GM19023 (cell line): ENCODE results near the gene NOTO.

ENCODE experiments used
- ATAC-seq: cut with Tn5 transposase; IDR thresholded peaks from one replicate; pipeline ENCODE4 v1.9.1; 2021; ENCODE audit warnings: mild to moderate bottlenecking, moderate library complexity; ENCODE audit not compliant: unreplicated experiment

Gene NOTO

DNA sequence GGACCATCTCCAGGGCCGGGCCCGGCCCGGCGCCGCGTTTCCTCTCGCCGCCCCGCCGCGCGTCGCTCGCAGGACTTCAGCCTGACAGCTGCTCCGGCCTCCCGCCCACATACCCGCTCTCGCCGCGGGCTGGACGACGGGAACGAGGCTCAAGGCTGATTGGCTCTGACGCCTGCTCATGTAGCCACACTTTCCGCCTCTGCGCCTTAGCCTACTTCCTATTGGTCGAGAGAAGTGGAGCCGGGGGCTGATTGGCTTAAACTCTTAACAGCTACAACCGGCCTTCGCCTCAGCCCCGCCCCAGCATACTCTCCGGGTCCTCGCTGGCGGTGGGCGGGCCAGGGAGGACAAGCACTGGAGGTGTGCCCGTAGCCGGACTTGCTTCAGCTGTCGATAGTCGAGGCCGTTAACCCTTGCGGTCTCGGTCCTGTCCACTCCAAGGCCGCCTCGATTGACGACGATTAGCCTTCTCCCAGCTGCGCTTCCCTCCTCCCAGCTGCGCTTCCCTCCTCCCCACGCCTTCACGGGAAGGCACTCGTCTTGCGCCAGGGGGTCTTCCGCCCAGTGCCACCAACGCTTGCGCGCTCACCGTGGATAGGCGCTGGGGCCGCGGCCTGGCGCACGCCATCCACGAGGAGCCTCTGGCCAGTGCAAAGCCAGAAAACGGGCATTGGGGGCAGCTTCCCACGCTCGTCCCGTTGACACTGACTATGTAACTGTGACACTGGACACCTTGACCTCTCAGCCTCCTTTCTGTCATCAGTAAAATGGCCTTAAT, 31.0 kb downstream of the NOTO start, which contains the start of gene PRADC1:
Gene PRADC1 (minus strand): TSS at position 86 of the 778 bp plus-strand sequence. CDS start 79 bp downstream, at position 7.
- peak; percentile 90 for ATAC-seq

DNA sequence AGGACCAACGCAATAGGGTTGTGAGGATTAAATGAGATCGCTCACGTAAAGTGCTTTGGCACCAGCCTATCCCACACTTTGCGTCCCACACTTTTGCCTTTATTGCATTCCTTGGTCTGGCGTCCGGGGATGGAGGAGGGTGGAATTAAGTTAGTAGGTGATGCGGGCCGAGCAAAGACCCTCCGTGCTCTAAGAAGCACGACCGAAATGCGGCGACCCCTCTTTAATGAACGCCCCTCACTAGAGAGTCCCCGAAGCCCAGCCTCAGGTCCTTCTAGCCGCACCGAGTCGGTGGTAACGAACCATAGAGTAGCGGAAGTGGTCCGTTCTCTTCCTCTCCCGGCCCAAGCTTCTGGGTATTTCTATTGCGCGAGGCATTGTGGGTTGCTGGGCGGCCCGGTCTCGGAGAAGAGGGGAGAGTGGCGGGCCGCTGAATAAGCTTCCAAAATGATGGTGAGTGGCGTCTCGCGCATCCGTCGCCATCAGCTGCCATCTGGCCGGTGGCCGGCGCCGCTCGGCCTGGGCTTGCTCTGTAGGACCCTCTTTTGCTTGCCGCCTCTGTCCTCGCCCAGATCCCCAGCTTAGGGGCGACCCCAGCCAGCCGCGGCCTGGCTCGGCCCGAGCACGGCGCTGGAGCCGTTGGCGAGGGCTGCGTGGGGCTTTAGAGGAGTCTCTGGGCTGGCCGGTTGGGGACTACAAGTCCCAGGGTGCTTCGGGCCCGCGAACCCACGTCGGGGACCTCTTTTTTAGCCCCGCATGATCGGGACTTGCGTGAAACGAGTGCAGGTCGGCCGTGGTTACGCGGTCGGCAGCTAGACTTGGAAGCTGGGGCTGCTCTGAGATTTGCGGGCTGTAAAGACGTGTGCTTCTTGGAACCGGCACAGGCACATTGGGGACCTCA, 31.8 kb downstream of the NOTO start, which contains the start of gene CCT7:
Gene CCT7 (plus strand): TSS at position 377 of the 901 bp plus-strand sequence. CDS start 71 bp downstream, at position 448.
- ATAC-seq: peak; percentile 65

DNA sequence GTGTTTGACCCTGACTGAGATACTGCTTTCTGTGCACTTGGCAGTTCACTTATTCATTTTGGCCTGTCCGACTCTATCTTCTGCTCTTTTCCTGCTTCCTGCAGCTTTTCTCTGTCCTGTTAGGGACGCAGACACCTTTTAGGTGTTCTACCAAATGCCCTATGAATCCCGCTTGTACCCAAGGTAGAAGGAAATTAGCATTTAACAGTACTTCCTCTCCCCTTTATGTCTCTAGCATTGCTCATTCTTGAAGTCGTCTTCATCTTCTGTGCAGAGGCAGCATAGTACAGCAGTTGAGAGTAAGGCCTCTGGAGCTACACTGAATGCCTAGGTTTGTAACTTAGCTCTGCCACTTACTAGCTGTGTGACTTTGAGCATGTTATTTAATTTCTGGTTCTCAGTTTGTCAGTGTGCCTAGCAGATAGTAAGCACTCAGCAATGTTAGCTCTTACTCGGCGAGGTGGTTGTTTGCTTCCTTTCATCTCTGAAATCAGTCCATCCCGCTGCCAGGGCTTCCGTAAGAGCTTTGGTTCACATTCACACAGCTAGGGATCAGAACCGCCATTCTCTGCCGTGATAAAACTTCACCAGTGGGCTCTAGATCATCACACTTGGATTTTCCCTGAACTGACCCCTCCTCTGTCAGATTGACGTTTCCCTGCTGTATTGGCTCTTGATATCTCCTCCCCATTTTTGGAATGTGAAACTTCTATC, 33.1 kb downstream of the NOTO start:
- no peak for ATAC-seq

DNA sequence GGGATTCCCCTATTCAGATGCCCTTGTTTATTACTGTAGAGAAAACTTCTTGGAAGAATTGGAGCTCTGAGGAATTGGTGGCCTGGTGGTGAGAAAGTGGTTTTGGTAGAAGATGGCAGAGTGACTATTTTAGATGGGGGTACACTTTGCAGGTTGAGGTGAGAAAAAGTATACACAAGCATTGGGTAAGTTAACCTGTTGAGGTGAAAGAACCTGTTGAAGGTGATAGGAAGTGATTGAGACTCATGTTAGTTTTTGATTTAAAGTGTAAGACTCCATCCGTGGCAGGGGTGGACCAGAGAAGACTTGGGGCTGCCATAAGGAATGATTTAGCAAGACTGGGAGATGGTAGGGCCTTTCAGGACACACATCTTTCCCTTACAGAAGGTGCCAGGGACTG, 34.8 kb downstream of the NOTO start:
- ATAC-seq: no peak

DNA sequence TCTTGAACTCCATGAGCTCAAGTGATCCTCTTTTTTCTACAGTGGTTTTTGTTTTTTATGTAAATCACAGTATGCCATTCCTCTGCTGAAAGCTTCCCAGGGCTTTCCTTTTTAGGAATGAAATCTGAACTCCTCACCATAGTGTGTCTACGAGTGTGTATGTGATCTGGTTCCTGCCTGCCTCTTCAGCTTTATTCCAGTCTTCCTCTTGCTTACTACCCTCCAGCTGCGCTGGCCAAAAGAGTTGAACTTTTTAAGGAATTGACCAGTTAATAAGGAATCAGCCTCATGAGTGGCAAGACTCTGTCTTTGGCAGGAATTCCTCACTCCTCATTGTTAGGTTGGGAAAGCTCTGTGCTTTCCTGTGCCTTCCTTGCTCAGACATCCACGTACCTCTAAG, 35.8 kb downstream of the NOTO start:
- no peak for ATAC-seq

DNA sequence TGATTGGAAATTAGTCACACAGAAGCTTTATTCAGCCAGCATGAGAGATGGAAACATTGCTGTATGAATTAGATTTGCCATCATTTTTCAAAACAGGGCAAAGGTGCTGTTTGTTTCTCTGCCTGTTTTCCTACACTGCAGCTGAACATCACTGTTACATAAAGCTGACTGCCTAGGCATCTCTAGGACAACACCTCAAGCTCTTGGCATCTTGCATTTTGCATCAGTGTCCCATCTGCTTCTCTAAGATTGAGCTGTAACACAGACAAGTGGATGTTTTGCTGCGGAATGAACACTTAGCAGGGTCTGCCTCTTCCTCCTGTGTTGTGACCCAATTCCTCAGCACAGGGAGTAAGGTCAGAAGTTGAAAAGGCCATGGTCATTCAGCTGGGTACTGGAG, 36.6 kb downstream of the NOTO start:
- no peak for ATAC-seq

DNA sequence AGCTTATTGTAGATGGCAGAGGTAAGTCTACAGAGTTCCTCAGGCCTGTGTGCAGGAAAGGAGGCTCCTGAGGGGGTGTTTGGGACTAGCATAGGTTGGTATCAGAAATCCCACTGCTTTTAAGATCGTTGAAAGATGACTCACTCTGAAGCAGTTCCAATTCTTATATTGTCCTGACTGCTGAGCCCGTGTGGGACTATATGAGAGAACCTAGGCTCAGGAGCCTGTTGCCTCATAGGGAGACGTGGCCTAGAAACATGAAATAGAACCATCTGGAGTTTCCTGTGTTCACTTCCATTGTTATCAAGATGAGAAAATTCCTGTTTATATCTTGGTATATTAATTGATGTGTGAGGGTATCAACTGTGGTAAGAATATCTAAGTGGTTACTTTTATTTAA, 37.4 kb downstream of the NOTO start:
- ATAC-seq: no peak

DNA sequence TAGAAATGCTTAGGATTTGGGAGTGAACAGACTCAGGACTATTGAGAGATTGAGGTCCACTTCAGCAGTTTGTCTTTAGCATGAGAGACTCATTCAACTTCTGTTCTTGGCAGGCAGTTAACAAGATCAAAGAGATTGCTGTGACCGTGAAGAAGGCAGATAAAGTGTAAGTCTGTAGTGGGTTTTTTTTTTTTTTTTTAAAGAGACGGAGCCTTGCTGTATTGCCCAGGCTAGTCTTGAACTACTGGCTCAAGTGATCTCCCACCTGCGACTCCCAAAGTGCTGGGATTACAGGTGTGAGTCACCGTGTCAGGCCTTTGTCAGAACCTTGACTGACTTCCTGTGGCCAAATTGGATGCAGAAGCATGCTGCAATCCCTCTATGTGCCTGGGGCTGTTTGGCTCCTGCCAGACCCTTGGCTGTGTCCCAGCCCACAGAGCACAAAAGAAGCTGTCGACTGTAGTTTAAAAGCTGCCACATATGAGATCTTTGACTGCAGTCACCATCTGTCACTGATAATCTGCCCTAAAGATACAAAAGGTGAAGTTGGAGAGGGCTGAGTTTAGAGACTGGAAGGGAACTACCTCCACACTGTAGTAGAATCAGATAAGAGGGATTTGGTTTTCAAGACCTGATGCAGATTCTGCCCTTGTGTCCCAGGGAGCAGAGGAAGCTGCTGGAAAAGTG, 41.7 kb downstream of the NOTO start:
- no peak for ATAC-seq

DNA sequence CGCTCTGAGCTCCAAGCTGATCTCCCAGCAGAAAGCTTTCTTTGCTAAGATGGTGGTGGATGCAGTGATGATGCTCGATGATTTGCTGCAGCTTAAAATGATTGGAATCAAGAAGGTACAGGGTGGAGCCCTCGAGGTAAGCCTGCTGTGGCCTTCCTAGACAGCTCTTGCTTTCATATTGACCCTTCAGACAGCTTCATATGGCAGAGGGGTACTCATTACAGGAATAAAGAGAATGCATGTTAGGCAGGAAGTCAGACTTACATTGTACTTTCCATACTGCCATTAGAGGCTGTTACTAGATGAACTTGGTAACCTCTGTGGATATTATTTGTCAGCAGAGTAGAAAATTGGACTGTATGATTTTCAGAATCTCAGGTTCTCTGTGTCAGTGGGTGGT, 42.2 kb downstream of the NOTO start:
- ATAC-seq: no peak

DNA sequence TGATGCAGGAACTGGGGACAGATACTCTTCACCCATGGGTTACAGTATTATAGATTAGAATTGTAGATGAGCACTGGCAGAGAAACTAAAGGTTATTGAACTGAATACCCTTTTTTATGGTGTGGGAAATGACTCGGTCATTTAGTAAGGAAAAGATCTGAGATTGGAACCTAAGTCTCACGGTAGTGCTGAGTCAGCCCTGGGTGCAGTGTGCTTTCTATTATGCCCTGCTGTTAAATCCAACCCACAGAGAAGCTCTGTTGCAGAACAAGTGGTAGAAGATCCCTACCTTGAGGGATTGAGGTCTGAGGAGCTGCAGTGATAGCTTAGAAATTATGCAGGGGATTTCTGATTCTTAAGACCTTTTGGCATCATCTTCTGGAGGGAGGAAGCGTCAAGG, 44.5 kb downstream of the NOTO start:
- no peak for ATAC-seq

DNA sequence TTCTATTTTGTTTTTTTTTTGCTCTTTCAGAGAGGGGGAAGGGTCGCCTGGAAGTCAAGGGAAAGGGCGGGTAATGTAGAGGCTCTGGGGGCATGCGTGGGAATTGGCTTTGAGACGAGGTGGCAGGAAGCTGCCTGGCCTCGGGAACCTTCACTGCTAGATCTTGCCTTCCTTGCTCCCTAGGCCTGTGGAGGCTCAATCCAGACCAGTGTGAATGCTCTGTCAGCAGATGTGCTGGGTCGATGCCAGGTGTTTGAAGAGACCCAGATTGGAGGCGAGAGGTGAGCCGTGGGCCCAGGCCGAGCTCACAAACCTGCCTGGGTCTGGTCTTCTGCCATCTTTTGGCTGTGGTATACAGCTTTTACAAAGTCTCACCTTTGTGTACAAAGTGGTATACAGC, 47.3 kb downstream of the NOTO start:
- no peak for ATAC-seq

DNA sequence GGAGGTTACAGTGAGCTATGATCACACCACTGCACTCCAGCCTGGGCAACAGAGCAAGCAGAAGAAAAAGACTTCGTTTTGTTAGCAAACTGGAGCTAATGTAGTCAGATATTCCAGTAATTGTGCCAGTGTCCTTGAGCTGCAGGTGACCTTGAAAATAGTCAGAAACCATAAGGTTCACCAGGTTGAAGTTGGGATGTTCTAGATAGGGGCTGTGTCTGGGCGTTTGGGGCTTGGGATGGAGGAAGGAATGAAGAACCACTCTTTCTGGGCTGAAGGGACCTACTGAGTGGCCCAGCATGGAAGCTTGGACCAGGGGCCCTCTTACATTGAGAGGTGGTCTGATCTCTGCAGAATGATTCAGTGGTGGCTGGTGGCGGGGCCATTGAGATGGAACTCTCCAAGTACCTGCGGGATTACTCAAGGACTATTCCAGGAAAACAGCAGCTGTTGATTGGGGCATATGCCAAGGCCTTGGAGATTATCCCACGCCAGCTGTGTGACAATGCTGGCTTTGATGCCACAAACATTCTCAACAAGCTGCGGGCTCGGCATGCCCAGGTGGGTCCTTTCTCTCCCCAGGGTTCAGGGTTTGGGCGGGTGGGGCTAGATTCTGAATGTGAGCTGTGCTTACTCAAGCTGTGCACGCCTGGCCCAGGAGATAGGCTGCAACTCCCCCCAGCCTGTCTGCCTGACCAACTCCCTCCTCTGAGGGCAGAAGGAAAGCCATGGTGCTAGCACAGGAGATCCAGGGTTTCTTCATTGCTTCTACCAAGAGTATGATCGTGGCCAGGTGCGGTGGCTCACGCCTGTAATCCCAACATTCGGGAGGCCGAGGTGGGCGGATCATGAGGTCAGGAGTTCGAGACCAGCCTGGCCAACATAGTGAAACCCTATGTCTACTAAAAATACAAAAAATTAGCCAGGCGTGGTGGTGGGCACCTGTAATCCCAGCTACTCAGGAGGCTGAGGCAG, 48.8 kb downstream of the NOTO start:
- ATAC-seq: no peak

DNA sequence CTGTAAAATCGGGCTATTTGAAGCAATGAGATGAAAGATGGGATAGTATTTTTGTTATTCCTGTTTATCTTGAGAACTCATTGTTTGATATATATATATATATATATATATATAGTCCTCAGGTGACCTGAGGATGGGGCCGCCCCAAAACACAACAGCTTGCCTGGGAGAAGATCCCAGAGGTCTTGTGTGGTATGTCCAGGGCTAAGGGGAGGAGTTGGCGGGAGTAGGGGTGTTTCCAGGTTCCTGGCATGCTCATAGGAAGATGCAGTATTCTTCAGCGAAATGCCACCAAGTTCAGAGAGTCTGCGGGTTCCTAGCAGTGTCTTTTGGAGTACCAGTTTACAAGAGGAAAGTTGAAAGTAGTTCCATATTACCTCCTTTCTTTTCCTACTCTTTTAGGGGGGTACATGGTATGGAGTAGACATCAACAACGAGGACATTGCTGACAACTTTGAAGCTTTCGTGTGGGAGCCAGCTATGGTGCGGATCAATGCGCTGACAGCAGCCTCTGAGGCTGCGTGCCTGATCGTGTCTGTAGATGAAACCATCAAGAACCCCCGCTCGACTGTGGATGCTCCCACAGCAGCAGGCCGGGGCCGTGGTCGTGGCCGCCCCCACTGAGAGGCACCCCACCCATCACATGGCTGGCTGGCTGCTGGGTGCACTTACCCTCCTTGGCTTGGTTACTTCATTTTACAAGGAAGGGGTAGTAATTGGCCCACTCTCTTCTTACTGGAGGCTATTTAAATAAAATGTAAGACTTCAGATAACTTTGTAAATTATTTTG, 50.1 kb downstream of the NOTO start:
- ATAC-seq: no peak

DNA sequence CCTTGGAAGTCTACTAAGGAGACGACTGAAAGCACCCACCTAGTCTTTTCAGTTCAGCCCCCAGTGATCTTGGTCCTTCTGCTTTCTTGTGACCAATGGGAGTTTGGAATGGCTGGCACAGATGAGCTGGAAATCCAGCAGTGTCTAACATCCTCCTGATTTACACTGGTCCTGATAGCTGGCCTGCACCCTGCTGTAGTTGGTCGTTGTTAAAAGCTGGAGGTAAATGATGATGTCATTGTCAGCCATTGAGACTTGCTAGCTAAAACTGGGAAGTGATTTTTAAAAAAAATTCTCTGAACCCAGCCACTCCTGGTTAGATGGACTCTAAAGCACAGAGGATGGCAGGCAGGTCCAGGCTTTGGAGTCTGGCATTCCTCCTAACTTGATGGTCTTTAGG, 51.0 kb downstream of the NOTO start:
- ATAC-seq: no peak

DNA sequence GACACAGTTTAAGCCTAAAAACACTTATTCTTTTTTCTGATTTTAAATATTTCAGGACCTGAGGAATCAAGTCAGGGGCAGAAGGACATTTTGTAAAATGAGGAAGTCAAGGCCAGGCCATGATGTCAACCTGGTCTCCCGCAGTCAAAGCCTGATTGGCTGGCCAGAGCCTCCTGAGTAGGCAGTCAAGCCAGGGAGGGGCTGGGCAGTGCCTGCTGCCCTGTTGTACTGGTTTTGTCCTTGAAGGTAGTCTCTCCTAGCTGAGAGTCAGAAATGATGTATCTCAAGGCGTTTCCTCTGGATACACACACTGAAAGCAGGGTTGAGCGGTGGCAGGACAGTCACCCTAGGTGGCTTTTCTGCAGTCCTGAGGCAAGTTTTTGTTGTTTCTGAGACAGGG, 51.5 kb downstream of the NOTO start:
- ATAC-seq: no peak

DNA sequence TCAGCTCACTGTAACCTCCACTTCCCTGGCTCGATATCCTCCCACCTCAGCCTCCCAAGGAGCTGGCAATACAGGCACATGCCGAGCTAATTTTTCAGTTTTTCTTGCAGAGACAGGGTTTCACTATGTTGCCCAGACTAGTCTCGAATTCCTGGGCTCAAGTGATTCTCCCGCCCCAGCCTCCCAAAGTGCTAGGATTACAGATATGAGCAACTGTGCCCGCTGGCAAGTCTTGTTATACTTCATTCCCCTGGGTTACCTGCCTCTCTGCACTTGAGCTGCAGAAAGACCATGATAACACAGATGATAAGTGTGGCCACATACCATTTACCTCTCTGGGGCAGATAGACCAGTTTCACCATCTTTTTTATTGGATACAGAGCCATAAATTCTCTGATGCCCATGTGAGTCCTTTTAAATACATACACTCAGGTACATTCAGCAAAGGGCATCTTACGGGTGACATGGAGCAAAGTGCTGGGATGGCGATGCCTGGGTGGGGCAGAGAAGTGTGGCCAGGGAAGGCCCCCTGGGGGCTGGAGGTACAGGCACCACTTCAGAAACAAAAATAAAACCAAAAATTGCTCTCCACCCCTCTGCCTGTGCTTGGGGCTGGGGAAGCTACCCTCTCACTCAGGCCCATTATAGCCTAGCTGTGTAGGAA, 52.1 kb downstream of the NOTO start:
- no peak for ATAC-seq

DNA sequence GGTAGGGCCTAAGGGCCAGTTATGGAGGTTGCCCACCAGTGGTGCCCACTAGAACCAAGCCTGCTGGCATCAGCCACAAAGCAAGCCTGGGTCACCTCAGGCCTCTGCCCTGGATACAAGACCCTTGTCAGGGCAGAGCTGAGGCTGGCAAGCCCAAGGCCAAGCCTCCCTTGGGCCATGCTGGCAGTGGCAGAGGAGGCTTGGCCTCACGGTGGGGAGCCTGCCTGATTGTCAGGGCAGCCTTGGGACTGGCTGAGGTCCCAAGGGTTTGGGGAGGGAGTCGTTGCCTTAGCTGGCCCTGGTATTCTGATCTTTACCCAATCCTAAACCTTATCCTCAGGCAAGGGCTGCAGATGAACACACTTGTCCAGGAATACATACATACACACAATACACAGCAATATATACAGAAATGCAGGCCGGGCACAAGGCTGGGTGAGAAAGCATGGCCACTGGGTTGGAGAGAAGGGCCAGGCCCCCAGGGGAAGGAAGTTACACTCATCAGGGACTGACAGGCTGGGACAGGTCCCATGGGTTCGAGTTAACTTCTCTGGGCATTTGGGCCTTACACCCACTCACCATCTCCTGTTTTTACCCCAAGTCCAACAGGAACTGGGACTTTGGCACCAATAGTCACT, 52.8 kb downstream of the NOTO start:
- ATAC-seq: no peak
